ENCODE results near the gene DOHH.

Gene DOHH

GRCh38 chr19:3500429-3501101 lies at the start of gene DOHH:
DOHH (minus strand) TSS chr19:3500674; CDS start chr19:3496814, 3,860 bp downstream.
- peak; percentile 98 for DNase-seq (ENCODE audit: low spot score)

GRCh38 chr19:3549816-3550215 lies 49.3 kb upstream of the DOHH start:
- no peak for DNase-seq (ENCODE audit: low spot score)

DNA sequence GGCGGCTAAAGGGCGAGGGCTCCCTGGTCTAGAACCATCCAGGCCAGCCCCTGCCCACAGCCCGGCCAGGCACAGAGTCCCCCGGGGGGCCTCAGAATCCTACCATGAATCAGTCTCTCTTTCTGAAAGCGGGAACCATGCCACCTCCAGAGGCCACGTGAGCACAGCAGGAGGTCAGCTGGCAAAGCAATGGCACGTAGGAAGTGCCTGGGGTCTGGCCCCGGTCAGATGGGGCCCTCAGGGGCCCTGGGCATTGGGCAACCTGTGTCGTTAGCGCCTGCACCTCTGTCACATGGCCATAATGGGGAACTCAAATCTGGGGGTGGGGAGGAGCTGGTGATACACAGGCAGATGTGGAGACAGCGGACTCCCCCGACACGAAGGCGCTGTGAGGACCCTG lies 48.1 kb upstream of the DOHH start:
- DNase-seq (ENCODE audit: low spot score) = no peak

GRCh38 chr19:3547767-3548282 lies 47.4 kb upstream of the DOHH start:
- no peak for DNase-seq (ENCODE audit: low spot score)

- DNase-seq (ENCODE audit: low spot score) = peak; percentile 70
Observed at GRCh38 chr19:3547301-3547731, 46.8 kb upstream of the DOHH start.

DNA sequence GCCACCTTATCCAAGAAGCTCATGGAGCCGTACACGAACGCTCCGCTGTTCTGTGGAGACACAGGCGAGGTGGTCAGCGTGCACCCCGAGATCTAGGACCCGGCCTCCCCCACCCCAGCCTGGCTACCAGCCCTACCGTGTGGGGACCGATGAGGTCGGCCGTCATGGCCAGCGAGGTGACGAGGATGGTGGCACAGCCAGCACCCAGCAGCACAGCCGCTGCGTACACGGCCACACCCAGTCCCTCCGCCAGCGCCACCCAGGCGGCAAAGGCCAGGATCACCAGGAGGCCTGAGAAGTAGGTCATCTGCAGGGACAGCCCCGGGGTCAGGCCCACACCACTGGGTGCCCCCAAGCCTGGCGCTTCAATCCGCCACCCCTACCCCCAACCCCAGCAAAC lies 45.6 kb upstream of the DOHH start:
- DNase-seq (ENCODE audit: low spot score) = no peak

GRCh38 chr19:3545669-3546034 lies 45.2 kb upstream of the DOHH start:
- no peak for DNase-seq (ENCODE audit: low spot score)

GRCh38 chr19:3544742-3545668 lies 44.5 kb upstream of the DOHH start:
- peak; percentile 90 for DNase-seq (ENCODE audit: low spot score)

DNA sequence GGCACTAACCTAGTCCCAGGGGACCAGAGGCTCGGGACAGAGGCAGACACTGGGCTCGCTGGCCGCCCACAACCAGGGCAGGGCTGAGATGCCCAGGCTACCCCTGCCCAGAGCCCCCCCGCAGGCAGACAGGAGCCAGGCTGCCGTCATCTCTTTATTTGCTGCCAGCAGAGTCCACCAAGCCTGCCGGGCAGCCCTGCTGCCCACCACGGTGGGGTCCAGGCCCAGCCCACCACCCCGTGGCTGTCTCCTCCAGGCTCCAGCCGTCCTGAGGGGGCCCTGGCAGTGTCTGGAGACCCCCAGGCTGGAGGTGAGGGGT lies 43.5 kb upstream of the DOHH start:
- DNase-seq (ENCODE audit: low spot score) = no peak

DNA sequence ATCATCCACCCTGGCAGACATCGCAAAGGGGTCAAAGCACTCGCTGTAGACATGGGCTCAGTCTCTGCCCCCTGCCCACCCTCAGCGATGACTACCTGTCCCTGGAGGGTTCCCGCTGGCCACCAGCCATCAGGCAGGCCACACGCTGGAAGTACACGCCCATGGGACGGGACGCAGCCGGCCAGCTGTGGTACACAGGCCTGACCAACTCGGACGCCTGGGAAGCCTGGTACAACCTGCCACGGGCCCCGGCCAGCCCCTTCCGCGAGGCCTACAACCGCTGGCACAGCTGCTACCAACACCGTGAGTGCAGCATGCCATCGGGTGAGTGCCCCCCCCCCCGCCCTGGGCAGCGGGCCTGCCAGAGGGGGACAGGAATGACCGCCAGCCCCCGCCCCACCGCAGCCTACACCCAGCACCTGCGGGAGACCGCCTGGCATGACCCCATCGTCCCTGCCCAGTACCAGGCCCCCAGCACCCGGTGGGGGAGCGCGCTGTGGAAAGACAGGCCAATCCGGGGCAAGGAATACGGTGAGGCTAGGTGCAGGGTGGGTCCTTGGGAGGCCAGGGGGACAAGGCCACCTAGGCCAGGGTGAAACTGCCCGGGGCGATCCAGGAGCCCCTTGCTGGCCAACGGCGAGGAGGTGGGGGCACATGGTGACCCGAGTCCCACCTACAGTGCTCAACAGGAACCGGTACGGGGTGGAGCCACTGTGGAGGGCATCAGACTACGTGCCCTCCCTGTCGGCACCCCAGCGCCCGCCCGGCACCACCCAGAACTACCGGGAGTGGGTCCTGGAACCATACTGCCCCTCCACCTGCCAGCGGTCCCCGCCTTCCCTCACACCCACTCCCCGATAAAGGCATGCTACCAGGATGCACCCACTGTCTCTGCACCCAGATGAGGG lies 42.9 kb upstream of the DOHH start:
- no peak for DNase-seq (ENCODE audit: low spot score)

- DNase-seq (ENCODE audit: low spot score) = no peak
Observed at GRCh38 chr19:3539756-3540118, 39.3 kb upstream of the DOHH start.

DNA sequence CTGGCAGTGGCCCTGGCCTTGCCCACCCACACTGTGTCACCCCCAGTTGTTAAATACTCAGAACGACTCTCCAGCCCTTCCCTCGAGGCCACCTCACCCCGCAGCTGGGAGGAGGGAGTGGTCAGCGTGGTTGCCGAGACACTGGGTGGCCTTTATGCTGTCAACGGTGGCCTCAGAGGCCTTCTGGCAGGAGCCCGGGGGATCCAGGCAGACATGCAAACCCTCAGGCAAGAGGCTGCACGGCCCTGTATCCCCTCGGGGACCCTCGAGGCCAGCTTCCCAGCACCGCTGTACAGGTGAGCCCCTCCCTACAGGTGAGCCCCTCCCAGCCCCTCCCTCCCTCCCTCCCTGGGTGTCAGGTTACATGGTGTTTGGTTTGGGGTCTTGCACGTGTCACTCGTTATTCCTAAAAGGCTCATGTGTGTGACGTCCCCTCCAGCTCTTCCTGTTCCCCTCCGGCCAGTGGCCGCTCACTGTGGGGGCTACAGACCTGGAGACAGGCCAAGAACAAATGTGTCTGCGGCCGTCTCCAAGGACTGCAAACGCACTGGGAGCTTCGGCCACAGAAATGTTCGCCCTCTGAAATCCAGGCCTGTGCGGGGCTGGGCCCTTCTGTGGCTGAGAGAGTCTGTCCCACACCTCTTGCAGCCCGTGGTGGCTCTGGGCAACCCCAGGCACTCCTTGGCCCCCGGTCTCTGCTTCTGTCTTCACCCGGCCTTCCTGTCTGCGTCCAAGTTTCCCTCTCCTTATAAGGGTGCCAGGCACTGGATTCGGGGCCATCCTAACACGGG lies 38.7 kb upstream of the DOHH start, which contains the start of gene TEKTIP1:
TSS of gene TEKTIP1 (plus strand) at position 210 of the 791 bp plus-strand sequence. CDS start at position 214, 4 bp downstream.
- peak; percentile 50 for DNase-seq (ENCODE audit: low spot score)

DNA sequence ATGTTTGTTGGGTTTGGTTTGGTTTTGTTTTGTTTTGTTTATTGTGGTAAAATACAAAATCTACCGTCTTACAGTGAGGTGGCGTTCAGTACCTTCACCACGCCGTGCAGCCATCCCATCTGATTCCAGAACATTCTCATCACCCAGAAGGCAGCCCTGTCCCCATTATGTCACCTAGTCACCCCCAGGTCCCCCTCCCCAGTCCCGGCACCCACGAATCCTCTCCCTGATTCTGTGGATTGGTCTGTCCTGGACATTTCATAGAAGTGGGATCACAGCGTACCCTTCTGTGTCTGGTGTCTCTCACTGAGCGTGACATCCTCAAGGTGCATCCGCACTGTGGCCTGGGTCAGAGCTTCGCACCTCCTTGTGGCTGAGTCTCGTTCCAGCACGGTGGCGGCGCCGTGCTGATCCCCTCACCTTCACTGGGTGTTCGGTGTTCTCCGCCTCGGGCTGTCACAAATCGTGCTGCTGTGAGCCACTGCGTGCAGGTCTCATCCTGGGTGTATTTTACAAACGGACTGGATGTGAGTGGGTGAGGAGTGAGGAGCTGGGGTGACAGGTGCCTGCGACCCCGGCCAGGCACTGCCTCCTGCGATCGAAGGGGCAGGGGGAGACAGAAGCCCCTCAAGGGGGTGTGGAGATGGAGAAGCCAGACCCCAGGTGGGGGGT lies 37.9 kb upstream of the DOHH start:
- no peak for DNase-seq (ENCODE audit: low spot score)

- no peak for DNase-seq (ENCODE audit: low spot score)
Observed at GRCh38 chr19:3537438-3538240, 37.2 kb upstream of the DOHH start.

- no peak for DNase-seq (ENCODE audit: low spot score)
Observed at GRCh38 chr19:3537101-3537437, 36.6 kb upstream of the DOHH start.

DNA sequence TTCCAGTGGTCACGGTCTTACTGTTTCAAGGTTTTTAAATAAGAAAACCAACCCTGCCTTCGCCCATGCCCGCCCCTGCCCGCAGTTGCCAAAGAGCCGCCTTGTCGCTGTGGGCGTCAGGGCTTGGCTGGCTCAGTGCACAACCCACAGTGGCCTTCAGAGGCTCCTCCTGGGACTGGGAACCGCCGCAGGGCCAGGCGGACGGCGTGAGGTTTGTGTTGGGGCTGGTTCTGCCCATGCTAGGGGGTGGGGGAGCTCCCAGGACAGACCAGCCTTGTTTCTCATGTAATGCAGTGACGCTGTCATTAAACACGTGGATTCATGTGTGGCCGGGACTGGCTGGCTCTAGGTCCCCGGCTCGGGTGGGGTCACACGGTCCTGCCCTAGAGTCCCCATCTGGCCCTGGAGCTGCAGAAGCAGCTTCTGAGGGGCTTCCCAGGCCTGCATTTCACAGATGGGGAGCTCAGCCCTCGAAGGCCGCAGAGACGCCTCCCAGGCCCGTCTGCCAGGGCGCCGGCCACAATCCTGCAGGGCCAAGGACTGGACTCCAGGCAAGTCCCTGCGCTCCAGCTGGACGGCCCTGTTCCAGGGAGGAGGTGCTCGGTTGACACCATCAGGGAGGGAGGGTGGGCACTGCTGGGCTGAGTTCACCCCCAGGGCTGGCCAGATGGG lies 36.1 kb upstream of the DOHH start:
- DNase-seq (ENCODE audit: low spot score) = peak; percentile 41

- no peak for DNase-seq (ENCODE audit: low spot score)
Observed at GRCh38 chr19:3535981-3536380, 35.5 kb upstream of the DOHH start.

GRCh38 chr19:3535563-3535965 lies 35.1 kb upstream of the DOHH start:
- DNase-seq (ENCODE audit: low spot score) = no peak

GRCh38 chr19:3535235-3535535 lies 34.7 kb upstream of the DOHH start:
- DNase-seq (ENCODE audit: low spot score) = no peak
